ENCODE measurements around the gene PLXNA4.

DNA sequence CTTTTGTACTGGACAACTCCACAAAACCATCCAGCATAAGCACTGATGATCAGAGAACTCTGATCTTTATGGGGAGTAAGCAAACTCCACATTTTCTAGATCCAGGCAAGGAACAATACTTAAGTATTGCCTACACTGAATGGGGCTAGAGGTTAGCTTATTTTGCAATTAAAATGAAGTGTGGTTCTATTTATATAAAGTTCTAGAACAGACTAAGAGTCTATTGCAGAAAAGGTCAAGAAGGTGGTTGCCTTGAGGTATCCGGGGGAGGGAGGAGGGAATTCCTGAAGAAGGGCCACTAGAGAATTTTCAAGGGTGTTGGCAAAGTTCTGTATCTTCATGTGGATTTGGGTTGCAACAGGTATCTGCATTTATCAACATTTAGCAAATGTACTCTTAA is 477.9 kb downstream of the PLXNA4 start:
- TF ChIP-seq, protein P1, sequence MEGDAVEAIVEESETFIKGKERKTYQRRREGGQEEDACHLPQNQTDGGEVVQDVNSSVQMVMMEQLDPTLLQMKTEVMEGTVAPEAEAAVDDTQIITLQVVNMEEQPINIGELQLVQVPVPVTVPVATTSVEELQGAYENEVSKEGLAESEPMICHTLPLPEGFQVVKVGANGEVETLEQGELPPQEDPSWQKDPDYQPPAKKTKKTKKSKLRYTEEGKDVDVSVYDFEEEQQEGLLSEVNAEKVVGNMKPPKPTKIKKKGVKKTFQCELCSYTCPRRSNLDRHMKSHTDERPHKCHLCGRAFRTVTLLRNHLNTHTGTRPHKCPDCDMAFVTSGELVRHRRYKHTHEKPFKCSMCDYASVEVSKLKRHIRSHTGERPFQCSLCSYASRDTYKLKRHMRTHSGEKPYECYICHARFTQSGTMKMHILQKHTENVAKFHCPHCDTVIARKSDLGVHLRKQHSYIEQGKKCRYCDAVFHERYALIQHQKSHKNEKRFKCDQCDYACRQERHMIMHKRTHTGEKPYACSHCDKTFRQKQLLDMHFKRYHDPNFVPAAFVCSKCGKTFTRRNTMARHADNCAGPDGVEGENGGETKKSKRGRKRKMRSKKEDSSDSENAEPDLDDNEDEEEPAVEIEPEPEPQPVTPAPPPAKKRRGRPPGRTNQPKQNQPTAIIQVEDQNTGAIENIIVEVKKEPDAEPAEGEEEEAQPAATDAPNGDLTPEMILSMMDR (IDR thresholded peaks at IDR 0.05; ENCODE audit: low read length), result no peak
- TF ChIP-seq EZH2 (IDR thresholded peaks at IDR 0.05; ENCODE audit: borderline replicate concordance, low read length), result no peak
